ENCODE results near the gene TMEM248. TPM values are rescaled to one million over a fixed set of nuclear protein-coding genes. Genes with fewer than 3 reads are reported as not detected.

Gene TMEM248
- total and polyA plus RNA-seq, 2 of the 8 experiments (the other 6 are each of a cell fraction or from before 2014, with no cell fraction given), result 63.6 to 126 TPM

DNA sequence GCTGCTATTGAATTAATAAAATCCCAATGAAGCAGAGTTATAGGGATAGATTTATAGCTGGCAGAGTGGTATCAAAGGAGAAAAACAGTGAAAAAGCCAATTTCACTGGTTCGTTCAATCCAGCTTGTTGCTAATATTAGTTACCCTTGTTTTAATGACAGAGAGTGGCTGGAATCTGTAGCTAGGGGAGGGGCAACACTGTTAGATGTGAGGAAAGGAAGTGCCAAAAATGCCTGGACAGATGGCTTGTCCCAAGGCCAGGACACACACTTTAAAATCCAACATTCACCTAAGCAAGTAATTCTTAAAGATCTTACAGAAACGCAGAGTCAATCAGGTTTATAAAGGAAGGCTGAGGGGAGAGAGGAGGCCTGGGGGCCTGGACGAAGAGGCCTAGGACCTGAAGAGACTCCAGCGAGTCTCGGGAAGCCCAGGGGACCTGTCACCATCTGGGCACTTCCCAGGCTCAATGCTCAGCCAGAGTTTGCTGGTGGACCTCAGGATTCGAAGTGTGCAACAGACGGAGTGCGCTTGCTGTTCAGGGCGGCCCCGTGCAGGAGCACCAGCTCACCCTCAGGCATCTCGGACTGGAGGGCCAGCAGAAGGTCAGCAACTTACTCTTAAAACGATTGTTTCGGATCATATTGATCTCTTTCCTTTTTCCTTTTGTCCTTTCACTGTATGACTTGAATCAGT is 36.7 kb downstream of the TMEM248 start (continued):
- TF ChIP-seq EP300 (IDR thresholded peaks at IDR 0.05; ENCODE audit: borderline replicate concordance in 1 of 2, low read depth in 2 of 2, low read length in 2 of 2), result no peak
- TF ChIP-seq, protein P1, sequence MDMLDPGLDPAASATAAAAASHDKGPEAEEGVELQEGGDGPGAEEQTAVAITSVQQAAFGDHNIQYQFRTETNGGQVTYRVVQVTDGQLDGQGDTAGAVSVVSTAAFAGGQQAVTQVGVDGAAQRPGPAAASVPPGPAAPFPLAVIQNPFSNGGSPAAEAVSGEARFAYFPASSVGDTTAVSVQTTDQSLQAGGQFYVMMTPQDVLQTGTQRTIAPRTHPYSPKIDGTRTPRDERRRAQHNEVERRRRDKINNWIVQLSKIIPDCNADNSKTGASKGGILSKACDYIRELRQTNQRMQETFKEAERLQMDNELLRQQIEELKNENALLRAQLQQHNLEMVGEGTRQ (IDR thresholded peaks at IDR 0.05; ENCODE audit: low read length), result no peak

Measured in H1 (cell line).